Activated B cell treated with CpG ODN at 0.5 μM for 24 hours (primary cell): ENCODE data around the gene SLC6A12. TPM values are rescaled to one million over a fixed set of nuclear protein-coding genes. Genes with fewer than 3 reads are reported as not detected.
"Not testable (repeated sequence)": the region's sequence is repeated elsewhere in the genome, so short reads cannot be mapped to it uniquely, and the experiment has no call there.

ENCODE experiments used
- ATAC-seq: fragments of 200-7000 bp; cut with Tn5 transposase; one replicate; pipeline ENCODE4 v1.10.0; 2021; ENCODE audit warnings: low read depth, mild to moderate bottlenecking, moderate library complexity
- CTCF ChIA-PET: fragments of 350-600 bp; sonication (Branson Sonifier 250); formaldehyde crosslinking; loops from one replicate; lab custom pipeline; 2021; ENCODE audit warnings: antibody characterized with exemption; lab: Charles Lee
- POLR2A ChIA-PET: fragments of 350-600 bp; sonication (Branson Sonifier 250); formaldehyde crosslinking; loops from one replicate; lab custom pipeline; 2021; ENCODE audit warnings: antibody characterized with exemption; lab: Charles Lee
- DNase-seq: peaks from one replicate; pipeline ENCODE4 v3.0.0; 2022
- H3K27ac Mint-ChIP-seq: one replicate; pipeline ENCODE4 v1.8.0; 2020; ENCODE audit warnings: mixed read lengths
- H3K27me3 Mint-ChIP-seq: one replicate; pipeline ENCODE4 v1.8.0; 2021; ENCODE audit warnings: mixed read lengths
- H3K36me3 Mint-ChIP-seq: one replicate; pipeline ENCODE4 v1.8.0; 2021; ENCODE audit warnings: low read depth, mixed read lengths
- H3K4me1 Mint-ChIP-seq: one replicate; pipeline ENCODE4 v1.8.0; 2021; ENCODE audit warnings: mixed read lengths
- H3K4me3 Mint-ChIP-seq: one replicate; pipeline ENCODE4 v1.8.0; 2020; ENCODE audit warnings: mild to moderate bottlenecking, mixed read lengths
- H3K9me3 Mint-ChIP-seq: one replicate; pipeline ENCODE4 v1.8.0; 2020; ENCODE audit warnings: mixed read lengths
- intact Hi-C: fragments of 100-400 bp; cut with micrococcal nuclease; formaldehyde crosslinking; loops from one replicate; pipeline ENCODE4 v1.15.1; 2024
- total RNA-seq: library from RNA; stranded (reverse); gene quantifications from 2 replicates; pipeline ENCODE4 v1.2.3, GENCODE V29; 2022
- TF ChIP-seq, protein P1 (sequence below): fragments of 200-600 bp; IDR thresholded peaks from one replicate; pipeline ENCODE4 v1.8.0; 2022; ENCODE audit warnings: antibody characterized with exemption, mild to moderate bottlenecking

Gene SLC6A12
- total RNA-seq, 1 donor from 2014 or later: not detected

- H3K27ac Mint-ChIP-seq: no peak overlapping the region
- H3K27me3 Mint-ChIP-seq: peaks cover 18% of the 10 kb centered on the region
- peaks cover 12% of the 10 kb centered on the region for H3K9me3 Mint-ChIP-seq
- no peak for ATAC-seq
- CTCF ChIA-PET: no interaction called here
- H3K36me3 Mint-ChIP-seq: peaks cover 2% of the 10 kb centered on the region
- no peak overlapping the region for H3K4me3 Mint-ChIP-seq
- intact Hi-C loops: no loop called here
- TF ChIP-seq, protein P1, sequence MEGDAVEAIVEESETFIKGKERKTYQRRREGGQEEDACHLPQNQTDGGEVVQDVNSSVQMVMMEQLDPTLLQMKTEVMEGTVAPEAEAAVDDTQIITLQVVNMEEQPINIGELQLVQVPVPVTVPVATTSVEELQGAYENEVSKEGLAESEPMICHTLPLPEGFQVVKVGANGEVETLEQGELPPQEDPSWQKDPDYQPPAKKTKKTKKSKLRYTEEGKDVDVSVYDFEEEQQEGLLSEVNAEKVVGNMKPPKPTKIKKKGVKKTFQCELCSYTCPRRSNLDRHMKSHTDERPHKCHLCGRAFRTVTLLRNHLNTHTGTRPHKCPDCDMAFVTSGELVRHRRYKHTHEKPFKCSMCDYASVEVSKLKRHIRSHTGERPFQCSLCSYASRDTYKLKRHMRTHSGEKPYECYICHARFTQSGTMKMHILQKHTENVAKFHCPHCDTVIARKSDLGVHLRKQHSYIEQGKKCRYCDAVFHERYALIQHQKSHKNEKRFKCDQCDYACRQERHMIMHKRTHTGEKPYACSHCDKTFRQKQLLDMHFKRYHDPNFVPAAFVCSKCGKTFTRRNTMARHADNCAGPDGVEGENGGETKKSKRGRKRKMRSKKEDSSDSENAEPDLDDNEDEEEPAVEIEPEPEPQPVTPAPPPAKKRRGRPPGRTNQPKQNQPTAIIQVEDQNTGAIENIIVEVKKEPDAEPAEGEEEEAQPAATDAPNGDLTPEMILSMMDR: no peak
- no peak for DNase-seq
- no peaks in the 10 kb centered on the region for H3K4me1 Mint-ChIP-seq
- POLR2A ChIA-PET: no interaction called here
Observed at GRCh38 chr12:240566-240965, 26.6 kb upstream of the SLC6A12 start.

- Mint-ChIP-seq H3K27me3 (peaks cover 18% of the 10 kb centered on the region), H3K4me3 (no peak overlapping the region), H3K27ac (no peak overlapping the region), H3K4me1 (no peaks in the 10 kb centered on the region), H3K36me3 (peaks cover 2% of the 10 kb centered on the region), H3K9me3 (peaks cover 16% of the 10 kb centered on the region)
- ChIA-PET POLR2A (no interaction called here), CTCF (no interaction called here)
- DNase-seq (no peak), ATAC-seq (no peak)
- TF ChIP-seq, protein P1: no peak
- intact Hi-C loops: no loop called here
Observed at GRCh38 chr12:238736-239398, 24.9 kb upstream of the SLC6A12 start.

DNA sequence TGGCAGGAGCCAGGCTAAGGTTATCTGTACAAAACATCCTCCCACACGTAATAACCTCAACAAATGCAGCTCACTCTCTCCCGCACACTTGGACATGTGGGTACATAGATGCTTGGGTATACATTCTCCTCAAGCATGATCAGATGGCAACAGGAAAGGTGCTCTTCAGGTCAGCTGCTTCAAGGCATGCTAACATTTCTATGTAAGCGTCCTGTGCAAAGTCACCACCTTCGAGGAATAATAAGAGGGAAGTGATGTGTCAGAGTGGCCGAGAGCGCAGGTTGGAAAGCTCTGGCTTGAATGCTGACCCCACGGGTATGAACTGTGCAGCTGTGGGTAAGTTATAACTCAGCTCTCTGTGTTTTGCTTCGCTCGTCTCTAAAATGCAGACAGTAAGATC is 24.2 kb upstream of the SLC6A12 start:
- intact Hi-C loops: no loop called here

GRCh38 chr12:237026-237815 is 23.3 kb upstream of the SLC6A12 start:
- intact Hi-C loops: no loop called here
- TF ChIP-seq, protein P1: no peak
- H3K4me3 Mint-ChIP-seq: no peak overlapping the region
- ChIA-PET CTCF (no interaction called here), POLR2A (no interaction called here)
- H3K4me1 Mint-ChIP-seq: no peaks in the 10 kb centered on the region
- H3K36me3 Mint-ChIP-seq: peaks cover 2% of the 10 kb centered on the region
- peaks cover 15% of the 10 kb centered on the region for H3K27me3 Mint-ChIP-seq
- H3K9me3 Mint-ChIP-seq: peaks cover 18% of the 10 kb centered on the region
- no peak overlapping the region for H3K27ac Mint-ChIP-seq
- ATAC-seq: no peak
- DNase-seq: no peak

More for the DNA sequence above, 24.2 kb upstream of the SLC6A12 start:
- ATAC-seq (no peak), DNase-seq (no peak)
- H3K27me3 Mint-ChIP-seq: peaks cover 18% of the 10 kb centered on the region
- no peak overlapping the region for H3K4me3 Mint-ChIP-seq
- H3K4me1 Mint-ChIP-seq: no peaks in the 10 kb centered on the region
- H3K9me3 Mint-ChIP-seq: peaks cover 18% of the 10 kb centered on the region
- peaks cover 2% of the 10 kb centered on the region for H3K36me3 Mint-ChIP-seq
- ChIA-PET CTCF (no interaction called here), POLR2A (no interaction called here)
- no peak overlapping the region for H3K27ac Mint-ChIP-seq
- TF ChIP-seq, protein P1: no peak

GRCh38 chr12:236445-236844 is 22.5 kb upstream of the SLC6A12 start:
- no peak for DNase-seq
- Mint-ChIP-seq H3K36me3 (peaks cover 2% of the 10 kb centered on the region), H3K9me3 (peaks cover 18% of the 10 kb centered on the region), H3K27ac (no peak overlapping the region), H3K4me1 (no peaks in the 10 kb centered on the region), H3K27me3 (peaks cover 16% of the 10 kb centered on the region), H3K4me3 (no peak overlapping the region)
- no peak for ATAC-seq
- POLR2A ChIA-PET: no interaction called here
- TF ChIP-seq, protein P1: no peak
- CTCF ChIA-PET: no interaction called here
- intact Hi-C loops: no loop called here

- H3K36me3 Mint-ChIP-seq, H3K4me3 Mint-ChIP-seq, POLR2A ChIA-PET, CTCF ChIA-PET, ATAC-seq, intact Hi-C loops, H3K4me1 Mint-ChIP-seq, DNase-seq, H3K27ac Mint-ChIP-seq: not testable (repeated sequence)
- H3K27me3 Mint-ChIP-seq: peaks cover 14% of the 10 kb centered on the region
- peaks cover 18% of the 10 kb centered on the region for H3K9me3 Mint-ChIP-seq
Observed at GRCh38 chr12:235967-236366, 22.0 kb upstream of the SLC6A12 start.
